ENCODE data around the gene HYI.
A peak's percentile ranks its signal among the peaks of the same experiment; 100 is the strongest.
"Not testable (repeated sequence)": the region's sequence is repeated elsewhere in the genome, so short reads cannot be mapped to it uniquely, and the experiment has no call there.

Gene HYI

DNA sequence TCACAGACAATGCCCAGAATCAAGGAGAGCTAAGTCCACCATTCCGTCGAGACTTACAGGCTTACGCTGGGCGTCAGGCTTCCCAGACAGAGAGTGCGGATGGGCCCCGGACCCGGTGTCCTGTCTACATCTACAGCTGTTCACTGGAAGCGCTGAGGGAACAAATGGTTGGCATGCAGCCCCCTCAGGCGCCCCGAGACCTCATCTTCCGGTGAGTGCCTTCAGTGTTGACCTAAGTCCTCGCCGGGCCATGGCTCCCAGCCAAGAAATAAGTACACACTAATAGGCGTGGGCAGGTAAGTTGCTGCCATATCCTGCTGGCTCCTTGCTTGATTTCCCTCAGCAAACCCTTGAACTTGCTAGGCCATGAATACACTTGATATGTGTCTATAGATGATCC is 26.2 kb downstream of the HYI start:
- no peak for DNase-seq (ENCODE audit: low spot score)

DNA sequence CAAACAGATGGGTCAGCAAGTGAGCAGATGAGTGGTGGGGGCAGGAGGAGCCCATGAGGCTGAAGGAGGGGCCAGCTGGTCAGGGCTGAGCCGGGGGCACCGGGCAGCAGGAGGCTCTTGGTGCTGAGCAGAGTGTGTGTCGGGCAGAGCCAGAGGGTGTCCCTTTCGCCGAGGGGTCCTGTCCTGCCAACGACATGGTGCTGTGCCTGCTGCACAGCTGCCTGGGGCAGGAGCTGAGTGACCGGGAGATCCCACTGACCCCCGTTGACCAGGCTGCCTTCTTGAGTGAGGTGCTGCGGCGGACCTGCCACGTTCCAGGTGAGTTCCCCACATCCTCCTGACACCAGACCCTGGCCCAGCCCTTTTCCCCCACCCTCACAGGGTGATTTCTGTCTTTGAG is 27.5 kb downstream of the HYI start:
- no peak for DNase-seq (ENCODE audit: low spot score)

DNA sequence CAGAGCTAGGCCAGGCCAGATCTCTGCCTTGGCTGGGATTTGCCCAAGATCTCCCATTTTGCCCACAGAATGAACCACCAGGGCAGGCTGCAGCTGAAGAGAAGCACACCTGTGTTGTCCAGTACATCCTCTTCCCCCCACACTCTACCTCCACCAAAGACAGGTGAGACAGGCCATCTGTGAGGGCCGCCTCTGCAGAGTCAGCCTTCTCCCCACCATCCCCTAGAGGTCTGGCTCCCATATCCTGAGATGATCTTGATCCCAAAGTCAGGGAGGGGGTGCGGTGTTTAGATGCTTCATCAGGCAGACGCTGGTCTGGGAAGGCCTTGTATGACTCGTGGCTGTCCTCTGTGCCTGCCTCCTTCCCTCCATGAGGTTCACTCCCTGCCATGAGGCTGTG is 28.7 kb downstream of the HYI start:
- DNase-seq (ENCODE audit: low spot score), result no peak

- no peak for DNase-seq (ENCODE audit: low spot score)
These were observed 29.8 kb downstream of the HYI start for GRCh38 chr1:43423672-43424550.

- DNase-seq (ENCODE audit: low spot score), result no peak
These were observed 30.6 kb downstream of the HYI start for GRCh38 chr1:43422995-43423671.

- no peak for DNase-seq (ENCODE audit: low spot score)
These were observed 31.6 kb downstream of the HYI start for GRCh38 chr1:43421976-43422750.

- DNase-seq (ENCODE audit: low spot score), result no peak
These were observed 32.3 kb downstream of the HYI start for GRCh38 chr1:43421396-43421795.

DNA sequence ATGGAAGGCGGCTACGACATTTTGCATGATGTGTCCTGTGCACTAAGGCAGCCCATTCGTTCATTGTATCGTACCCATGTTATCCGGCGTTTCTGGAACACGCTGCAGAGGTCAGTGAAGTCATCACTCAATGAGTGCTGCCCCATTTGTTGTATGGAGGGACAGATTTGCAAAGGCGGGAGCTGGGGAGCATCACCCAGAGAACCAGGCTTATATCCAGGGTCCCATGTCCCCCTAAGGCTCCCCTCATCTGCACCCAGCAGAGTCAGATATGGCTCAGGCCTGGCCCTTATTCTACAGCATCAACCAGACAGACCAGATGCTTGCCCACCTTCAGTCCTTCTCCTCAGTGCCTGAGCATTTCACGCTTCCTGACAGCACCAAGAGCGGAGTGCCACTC is 32.9 kb downstream of the HYI start:
- no peak for DNase-seq (ENCODE audit: low spot score)

GRCh38 chr1:43419627-43420425 is 33.9 kb downstream of the HYI start:
- no peak for DNase-seq (ENCODE audit: low spot score)

- no peak for DNase-seq (ENCODE audit: low spot score)
These were observed 34.9 kb downstream of the HYI start for GRCh38 chr1:43418858-43419257.

DNA sequence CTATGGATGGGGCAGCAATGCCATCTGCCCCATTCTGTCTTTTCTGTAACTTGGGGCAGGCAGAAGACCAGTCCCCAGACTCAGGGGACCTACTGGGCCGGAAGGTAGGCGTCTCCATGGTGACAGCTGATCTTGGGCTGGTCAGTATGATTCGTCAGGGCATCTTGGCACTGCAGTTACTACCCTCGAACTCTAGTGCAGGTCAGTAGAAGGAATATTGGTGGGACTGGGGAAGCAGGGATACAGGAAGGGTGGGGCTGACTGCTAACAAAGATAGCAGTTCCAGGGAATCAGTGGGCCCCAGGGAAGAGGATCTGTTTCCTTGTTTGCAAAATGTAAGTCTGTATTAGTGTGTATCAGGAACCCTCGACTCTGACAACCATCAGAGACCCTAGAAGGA is 37.8 kb downstream of the HYI start:
- DNase-seq (ENCODE audit: low spot score), result no peak

DNA sequence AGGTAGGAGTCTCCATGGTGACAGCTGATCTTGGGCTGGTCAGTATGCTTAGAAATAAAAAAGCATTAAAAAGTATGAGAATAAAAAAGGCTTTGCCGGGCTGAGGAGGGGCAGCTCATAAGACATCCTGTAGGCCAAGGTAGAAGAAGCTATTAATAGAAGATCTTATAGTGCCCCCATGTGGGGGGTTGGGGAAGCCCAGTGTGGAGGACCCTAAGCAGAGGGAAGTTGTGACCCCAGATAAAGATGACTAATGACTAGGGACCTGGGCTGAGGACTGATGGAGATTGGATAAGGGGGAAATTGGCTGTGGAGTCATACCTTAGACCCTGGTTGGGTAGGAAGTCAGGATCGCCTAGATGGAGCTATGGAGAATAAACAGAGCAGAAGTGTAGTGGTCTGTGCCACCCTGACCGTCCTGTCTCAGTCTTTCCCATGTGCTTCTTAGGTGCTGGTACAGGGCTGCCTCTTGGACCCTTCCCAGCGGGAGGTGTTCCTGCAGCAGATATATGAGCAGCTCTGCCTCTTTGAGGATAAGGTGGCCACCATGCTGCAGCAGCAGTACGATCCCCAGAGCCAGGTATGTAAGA is 39.0 kb downstream of the HYI start:
- DNase-seq (ENCODE audit: low spot score), result peak; percentile 70

- not testable (repeated sequence) for DNase-seq (ENCODE audit: low spot score)
These were observed 40.3 kb downstream of the HYI start for GRCh38 chr1:43413426-43413825.

DNA sequence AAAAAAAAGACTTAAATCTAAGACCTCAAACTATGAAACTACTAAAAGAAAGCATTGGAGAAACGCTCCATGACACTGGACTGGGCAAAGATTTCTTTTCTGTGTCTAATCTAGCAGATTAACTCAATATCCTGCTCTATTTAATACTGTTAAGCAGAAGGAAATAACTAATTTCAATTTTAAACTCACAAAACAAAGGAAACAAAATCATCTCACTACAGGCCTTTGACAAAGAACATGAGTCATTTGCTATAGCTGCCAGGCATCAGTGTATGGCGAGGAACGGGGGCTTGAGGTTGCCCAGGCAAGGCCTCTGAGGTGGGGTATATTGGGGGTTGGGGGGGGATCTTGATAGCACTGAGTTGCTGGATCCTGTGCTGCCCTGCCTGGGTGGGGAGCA is 43.2 kb downstream of the HYI start:
- no peak for DNase-seq (ENCODE audit: low spot score)

GRCh38 chr1:43405876-43406234 is 47.9 kb downstream of the HYI start:
- no peak for DNase-seq (ENCODE audit: low spot score)

GRCh38 chr1:43405219-43405875 is 48.4 kb downstream of the HYI start:
- no peak for DNase-seq (ENCODE audit: low spot score)

- DNase-seq (ENCODE audit: low spot score), result no peak
These were observed 49.4 kb downstream of the HYI start for GRCh38 chr1:43404353-43404752.

GRCh38 chr1:43402089-43402865 is 51.5 kb downstream of the HYI start:
- no peak for DNase-seq (ENCODE audit: low spot score)
